K562 (cell line): ENCODE results near the gene SMIM35. TPM values are rescaled to one million over a fixed set of nuclear protein-coding genes. Genes with fewer than 3 reads are reported as not detected.

Experiments used
- ADNP ChIP-seq: fragments of 200-800 bp; sonication (Bioruptor generic); IDR thresholded peaks from 2 replicates; pipeline ENCODE4 v1.6.1; 2016; ENCODE audit warnings: missing genetic modification characterization, missing compliant biosample characterization
- CBX2 ChIP-seq: fragments of 200-600 bp; sonication (generic); IDR thresholded peaks from one replicate; pipeline ENCODE4 v1.6.1; 2012; ENCODE audit warnings: mild to moderate bottlenecking, low read length, inconsistent platforms; ENCODE audit not compliant: insufficient read depth, poor library complexity, severe bottlenecking
- CBX8 ChIP-seq: fragments of 200-600 bp; sonication (generic); IDR thresholded peaks from 2 replicates; pipeline ENCODE4 v1.6.1; 2012; ENCODE audit warnings: borderline replicate concordance, mixed run types, low read depth, mild to moderate bottlenecking, moderate library complexity, mixed read lengths, low read length, control low read depth, inconsistent platforms; ENCODE audit not compliant: poor library complexity, severe bottlenecking; ENCODE audit errors: extremely low read depth
- CTBP1 ChIP-seq: fragments of 450-650 bp; IDR thresholded peaks from 2 replicates; pipeline ENCODE4 v1.6.1; 2016; ENCODE audit warnings: borderline replicate concordance
- EP300 ChIP-seq: IDR thresholded peaks from 2 replicates; pipeline ENCODE4 v1.6.1; 2012; ENCODE audit warnings: low read length, improper control_type of control experiment
- GABPB1 ChIP-seq: sonication (generic); formaldehyde crosslinking; IDR thresholded peaks from 2 replicates; pipeline ENCODE4 v1.8.0; 2022; ENCODE audit warnings: mild to moderate bottlenecking, missing genetic modification reagents
- HMG20A ChIP-seq: fragments of 450-650 bp; formaldehyde crosslinking; conservative IDR thresholded peaks from 2 replicates; pipeline ENCODE4 v1.4.0; 2020; ENCODE audit warnings: mild to moderate bottlenecking, mixed read lengths
- L3MBTL2 ChIP-seq: fragments of 450-650 bp; IDR thresholded peaks from 2 replicates; pipeline ENCODE4 v1.6.1; 2016; ENCODE audit warnings: mild to moderate bottlenecking, moderate library complexity
- PPARD ChIP-seq: fragments of 250-450 bp; sonication (Bioruptor Pico); IDR thresholded peaks from 2 replicates; pipeline ENCODE4 v1.8.0; 2022; ENCODE audit warnings: inconsistent platforms, mild to moderate bottlenecking, moderate library complexity
- PTRF ChIP-seq: fragments of 450-650 bp; IDR thresholded peaks from 2 replicates; pipeline ENCODE4 v1.6.1; 2016; ENCODE audit warnings: mild to moderate bottlenecking, missing genetic modification characterization, missing compliant biosample characterization
- RAD21 ChIP-seq, 2 experiments: fragments of 250-450 bp in 1 of 2; fragments of 450-650 bp in 1 of 2; sonication (Bioruptor Pico) in 1 of 2; formaldehyde crosslinking in 1 of 2; IDR thresholded peaks in 1 of 2; conservative IDR thresholded peaks in 1 of 2; 2 replicates each; pipeline versions ENCODE4 v1.4.0 to v1.8.0; 2020 to 2022; ENCODE audit warnings: mild to moderate bottlenecking in 2 of 2, moderate library complexity in 1 of 2
- RHOXF2B ChIP-seq: fragments of 250-450 bp; sonication (Bioruptor Pico); conservative IDR thresholded peaks from 2 replicates; pipeline ENCODE4 v1.5.1; 2021
- SMARCE1 ChIP-seq: fragments of 450-650 bp; IDR thresholded peaks from 2 replicates; pipeline ENCODE4 v1.7.1; 2016; ENCODE audit warnings: mild to moderate bottlenecking
- STAT5B ChIP-seq: fragments of 250-450 bp; sonication (Bioruptor Pico); IDR thresholded peaks from 2 replicates; pipeline ENCODE4 v1.8.0; 2021; ENCODE audit warnings: mild to moderate bottlenecking, inconsistent platforms
- TBP ChIP-seq: optimal IDR thresholded peaks from 2 replicates; pipeline ENCODE3; 2011; ENCODE audit warnings: low read depth, low read length, improper control_type of control experiment
- TOE1 ChIP-seq, 2 experiments: fragments of 450-650 bp in 1 of 2; sonication (generic) in 1 of 2; formaldehyde crosslinking in 1 of 2; IDR thresholded peaks; 2 replicates each; pipeline versions ENCODE4 v1.7.1 to v1.8.0; 2016 to 2022; ENCODE audit warnings: borderline replicate concordance in 2 of 2, mild to moderate bottlenecking in 2 of 2, antibody characterized with exemption in 1 of 2, inconsistent platforms in 1 of 2, low read depth in 1 of 2, missing genetic modification reagents in 1 of 2, moderate library complexity in 1 of 2
- TRIM24 ChIP-seq, 2 experiments: fragments of 450-650 bp; IDR thresholded peaks; 2 replicates each; pipeline ENCODE4 v1.6.1; 2016
- ZEB2 ChIP-seq: fragments of 450-650 bp; IDR thresholded peaks from 2 replicates; pipeline ENCODE4 v1.6.1; 2016
- ZNF140 ChIP-seq: fragments of 250-450 bp; sonication (Bioruptor Pico); IDR thresholded peaks from 2 replicates; pipeline ENCODE4 v1.8.0; 2021; ENCODE audit warnings: moderate library complexity, mild to moderate bottlenecking, inconsistent platforms
- ZNF354B ChIP-seq: fragments of 250-450 bp; sonication (Bioruptor Pico); IDR thresholded peaks from 2 replicates; pipeline ENCODE4 v1.4.0; 2020
- ZNF583 ChIP-seq: fragments of 250-450 bp; sonication (Bioruptor Pico); IDR thresholded peaks from 2 replicates; pipeline ENCODE4 v1.4.0; 2020
- ZNF586 ChIP-seq: fragments of 450-650 bp; formaldehyde crosslinking; conservative IDR thresholded peaks from 2 replicates; pipeline ENCODE4 v1.4.0; 2020; ENCODE audit warnings: mild to moderate bottlenecking, moderate library complexity
- polyA plus RNA-seq, 8 experiments: library from polyadenylated mRNA; depleted of rRNA in 4 of 8; stranded (reverse) in 5 of 8; unstranded in 3 of 8; fragments of >200 nt; fragmentation: Nextera tagmentation in 2 of 8; fragmentation: Illumina TruSeq in 1 of 8; extraction: Ambion mirVana in 2 of 8; extraction: Trizol in 1 of 8; gene quantifications; 2 replicates each; pipeline versions ENCODE4 v1.2.1 to v1.2.3, GENCODE V29; 2011 to 2014; ENCODE audit warnings: inconsistent platforms in 1 of 8, missing spikeins in 1 of 8
- total RNA-seq, 7 experiments: library from RNA; depleted of rRNA in 6 of 7; stranded (reverse); fragments of >200 nt in 6 of 7; fragmentation: Illumina TruSeq in 2 of 7; extraction: Trizol in 2 of 7; gene quantifications; 2 replicates each; pipeline versions ENCODE4 v1.2.1 to v1.2.3, GENCODE V29; 2011 to 2021; ENCODE audit warnings: low replicate concordance in 1 of 7
- TF ChIP-seq, protein P1 (sequence below): fragments of 250-450 bp; sonication (Bioruptor Pico); IDR thresholded peaks from 2 replicates; pipeline ENCODE4 v1.8.0; 2022; ENCODE audit warnings: inconsistent platforms
- TF ChIP-seq, protein P2 (sequence below): sonication (generic); formaldehyde crosslinking; IDR thresholded peaks from 2 replicates; pipeline ENCODE4 v1.8.1; 2023; ENCODE audit warnings: mild to moderate bottlenecking, missing genetic modification reagents

Gene SMIM35
- total and polyA plus RNA-seq, 9 of the 15 experiments (the other 6 are each of a cell fraction or from before 2014, with no cell fraction given): 0.03 TPM; not detected in 7

DNA sequence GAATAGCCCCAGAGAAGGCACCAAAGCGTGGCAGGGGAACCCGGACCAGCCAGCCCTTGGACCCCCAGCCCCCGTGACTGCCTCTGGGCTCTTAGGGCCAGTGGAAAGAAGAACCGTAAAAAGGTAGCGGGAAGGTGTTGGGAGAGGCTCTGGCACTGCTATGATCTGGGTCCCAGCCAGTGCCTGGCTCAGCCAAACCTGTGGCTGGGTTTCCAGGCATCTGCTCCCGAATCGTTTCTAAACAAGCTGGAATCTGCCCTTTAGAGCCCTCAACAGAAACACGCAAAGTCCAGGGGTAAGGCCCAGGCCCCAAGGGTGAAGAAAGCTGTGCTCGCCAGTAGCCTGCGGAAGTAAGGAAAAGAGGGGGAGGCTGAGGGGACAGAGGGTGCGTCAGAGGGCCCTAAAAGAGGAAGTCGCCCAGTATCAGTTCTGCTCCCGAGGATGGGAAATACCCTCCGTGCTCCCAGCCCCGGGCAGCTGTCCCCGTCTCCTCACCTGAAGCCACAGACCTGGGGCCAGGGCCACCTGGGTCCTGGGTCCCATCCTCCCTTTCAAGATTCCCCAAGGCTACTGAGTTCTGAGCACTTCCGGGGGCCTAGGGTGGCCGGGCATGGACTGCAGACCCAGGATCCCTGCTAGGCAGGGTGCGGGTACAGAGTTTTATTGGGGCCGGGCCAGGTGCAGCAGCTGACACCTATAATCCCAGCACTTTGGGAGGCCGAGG lies 75.9 kb downstream of the SMIM35 start (continued):
- no peak for TF ChIP-seq ZNF586
- no peak for TF ChIP-seq ADNP (tag)
- no peak for TF ChIP-seq CBX2
- 0 out of 2 replicates have a peak, but pooled peaks have one; percentile 21 for TF ChIP-seq GABPB1 (CRISPR knock-in tag)
- TF ChIP-seq L3MBTL2: peak; percentile 31; the same call in 1 of the 2 replicates
- TF ChIP-seq SMARCE1: peak; percentile 90
- no peak for TF ChIP-seq HMG20A
- TF ChIP-seq TRIM24 (IDR thresholded peaks at IDR 0.05): no peak
- TF ChIP-seq ZNF140 (CRISPR knock-in tag): no peak
- no peak for TF ChIP-seq PPARD (CRISPR knock-in tag)
- no peak for TF ChIP-seq STAT5B (CRISPR knock-in tag)
- no peak for TF ChIP-seq CBX8
- no peak for TF ChIP-seq ZNF354B
- no peak for TF ChIP-seq ZNF583 (CRISPR knock-in tag)
- TF ChIP-seq CTBP1: peak; percentile 74
- no peak for TF ChIP-seq RAD21 (CRISPR knock-in tag; conservative IDR thresholded peaks at IDR 0.05 in 1 of 2, IDR thresholded peaks at IDR 0.05 in 1 of 2)
- 0 out of 2 replicates have a peak, but pooled peaks have one; percentile 4 for TF ChIP-seq EP300
- no peak for TF ChIP-seq PTRF (tag)
- TF ChIP-seq TBP: no peak
- TF ChIP-seq ZEB2: peak; percentile 73; the same call in 1 of the 2 replicates
- no peak for TF ChIP-seq RHOXF2B (CRISPR knock-in tag)
- TF ChIP-seq, protein P1, sequence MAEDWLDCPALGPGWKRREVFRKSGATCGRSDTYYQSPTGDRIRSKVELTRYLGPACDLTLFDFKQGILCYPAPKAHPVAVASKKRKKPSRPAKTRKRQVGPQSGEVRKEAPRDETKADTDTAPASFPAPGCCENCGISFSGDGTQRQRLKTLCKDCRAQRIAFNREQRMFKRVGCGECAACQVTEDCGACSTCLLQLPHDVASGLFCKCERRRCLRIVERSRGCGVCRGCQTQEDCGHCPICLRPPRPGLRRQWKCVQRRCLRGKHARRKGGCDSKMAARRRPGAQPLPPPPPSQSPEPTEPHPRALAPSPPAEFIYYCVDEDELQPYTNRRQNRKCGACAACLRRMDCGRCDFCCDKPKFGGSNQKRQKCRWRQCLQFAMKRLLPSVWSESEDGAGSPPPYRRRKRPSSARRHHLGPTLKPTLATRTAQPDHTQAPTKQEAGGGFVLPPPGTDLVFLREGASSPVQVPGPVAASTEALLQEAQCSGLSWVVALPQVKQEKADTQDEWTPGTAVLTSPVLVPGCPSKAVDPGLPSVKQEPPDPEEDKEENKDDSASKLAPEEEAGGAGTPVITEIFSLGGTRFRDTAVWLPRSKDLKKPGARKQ (CRISPR knock-in tag): no peak
- TF ChIP-seq TOE1 (IDR thresholded peaks at IDR 0.05; ENCODE audit: borderline replicate concordance): no peak
- TF ChIP-seq TOE1 (CRISPR knock-in tag; IDR thresholded peaks at IDR 0.05; ENCODE audit: borderline replicate concordance, low read depth): no peak
- TF ChIP-seq, protein P2, sequence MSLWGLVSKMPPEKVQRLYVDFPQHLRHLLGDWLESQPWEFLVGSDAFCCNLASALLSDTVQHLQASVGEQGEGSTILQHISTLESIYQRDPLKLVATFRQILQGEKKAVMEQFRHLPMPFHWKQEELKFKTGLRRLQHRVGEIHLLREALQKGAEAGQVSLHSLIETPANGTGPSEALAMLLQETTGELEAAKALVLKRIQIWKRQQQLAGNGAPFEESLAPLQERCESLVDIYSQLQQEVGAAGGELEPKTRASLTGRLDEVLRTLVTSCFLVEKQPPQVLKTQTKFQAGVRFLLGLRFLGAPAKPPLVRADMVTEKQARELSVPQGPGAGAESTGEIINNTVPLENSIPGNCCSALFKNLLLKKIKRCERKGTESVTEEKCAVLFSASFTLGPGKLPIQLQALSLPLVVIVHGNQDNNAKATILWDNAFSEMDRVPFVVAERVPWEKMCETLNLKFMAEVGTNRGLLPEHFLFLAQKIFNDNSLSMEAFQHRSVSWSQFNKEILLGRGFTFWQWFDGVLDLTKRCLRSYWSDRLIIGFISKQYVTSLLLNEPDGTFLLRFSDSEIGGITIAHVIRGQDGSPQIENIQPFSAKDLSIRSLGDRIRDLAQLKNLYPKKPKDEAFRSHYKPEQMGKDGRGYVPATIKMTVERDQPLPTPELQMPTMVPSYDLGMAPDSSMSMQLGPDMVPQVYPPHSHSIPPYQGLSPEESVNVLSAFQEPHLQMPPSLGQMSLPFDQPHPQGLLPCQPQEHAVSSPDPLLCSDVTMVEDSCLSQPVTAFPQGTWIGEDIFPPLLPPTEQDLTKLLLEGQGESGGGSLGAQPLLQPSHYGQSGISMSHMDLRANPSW (CRISPR knock-in tag): no peak
